ENCODE measurements around the gene MECP2.

Gene MECP2

GRCh38 chrX:154059231-154059630 is 38.3 kb downstream of the MECP2 start:
- DNase-seq, result no peak

GRCh38 chrX:154058214-154058997 is 39.1 kb downstream of the MECP2 start:
- DNase-seq, result no peak

GRCh38 chrX:154057791-154058190 is 39.7 kb downstream of the MECP2 start:
- no peak for DNase-seq

- DNase-seq, result no peak
These were observed 40.7 kb downstream of the MECP2 start for GRCh38 chrX:154056770-154057241.

- DNase-seq, result peak; percentile 62
These were observed 46.2 kb downstream of the MECP2 start for GRCh38 chrX:154051201-154051810.

GRCh38 chrX:154050113-154050495 is 47.4 kb downstream of the MECP2 start:
- no peak for DNase-seq

- DNase-seq, result no peak
These were observed 48.1 kb downstream of the MECP2 start for GRCh38 chrX:154049209-154050112.

GRCh38 chrX:154048398-154048797 is 49.1 kb downstream of the MECP2 start:
- DNase-seq, result no peak

- DNase-seq, result no peak
These were observed 50.4 kb downstream of the MECP2 start for GRCh38 chrX:154046940-154047610.

- no peak for DNase-seq
These were observed 51.3 kb downstream of the MECP2 start for GRCh38 chrX:154046031-154046781.

- no peak for DNase-seq
These were observed 53.4 kb downstream of the MECP2 start for GRCh38 chrX:154044091-154044490.

GRCh38 chrX:154043003-154043763 is 54.3 kb downstream of the MECP2 start:
- DNase-seq, result no peak

- DNase-seq, result no peak
These were observed 56.7 kb downstream of the MECP2 start for GRCh38 chrX:154040863-154041262.

GRCh38 chrX:154040307-154040756 is 57.2 kb downstream of the MECP2 start:
- DNase-seq, result no peak

GRCh38 chrX:154039577-154039976 is 57.9 kb downstream of the MECP2 start:
- no peak for DNase-seq

GRCh38 chrX:154038656-154039055 is 58.9 kb downstream of the MECP2 start:
- DNase-seq, result no peak

- no peak for DNase-seq
These were observed 59.8 kb downstream of the MECP2 start for GRCh38 chrX:154037754-154038153.

- no peak for DNase-seq
These were observed 61.0 kb downstream of the MECP2 start for GRCh38 chrX:154036513-154036912.

GRCh38 chrX:154033848-154034247 is 63.7 kb downstream of the MECP2 start:
- no peak for DNase-seq

- DNase-seq, result no peak
These were observed 64.9 kb downstream of the MECP2 start for GRCh38 chrX:154032653-154033052.

GRCh38 chrX:154032160-154032559 is 65.4 kb downstream of the MECP2 start:
- DNase-seq, result no peak
